GM12874 (cell line): ENCODE results near the gene INTS13.

Experiments used
- CTCF ChIP-seq: IDR thresholded peaks from 2 replicates; pipeline ENCODE4 v1.5.1; 2011; ENCODE audit warnings: low read depth, mild to moderate bottlenecking, control low read depth, low read length, moderate library complexity; ENCODE audit not compliant: insufficient read depth

The INTS13 gene

DNA sequence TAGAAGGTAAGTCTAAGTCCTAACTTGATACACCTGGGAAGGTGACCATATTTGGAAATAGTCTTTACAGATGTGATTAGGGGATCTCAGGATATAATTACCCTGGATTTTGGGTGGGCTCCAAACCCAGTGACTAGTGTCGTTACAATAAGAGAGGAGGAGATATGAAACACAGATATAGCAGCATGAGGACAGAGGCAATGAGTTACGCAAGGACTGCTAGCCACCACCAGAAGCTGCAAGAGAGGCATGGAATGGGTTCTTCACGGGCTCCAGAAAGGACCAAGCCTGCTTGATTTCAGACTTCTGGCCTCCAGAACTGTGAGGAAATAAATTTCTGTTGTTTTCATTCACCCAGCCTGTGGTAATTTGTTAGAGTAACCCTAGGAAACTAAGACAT is 29.1 kb upstream of the INTS13 start:
- TF ChIP-seq CTCF, result no peak

- no peak for TF ChIP-seq CTCF
Measured at GRCh38 chr12:26963413-26963812, 25.6 kb upstream of the INTS13 start.

GRCh38 chr12:26961803-26962202 is 24.0 kb upstream of the INTS13 start:
- no peak for TF ChIP-seq CTCF

GRCh38 chr12:26954027-26954426 is 16.2 kb upstream of the INTS13 start:
- no peak for TF ChIP-seq CTCF

DNA sequence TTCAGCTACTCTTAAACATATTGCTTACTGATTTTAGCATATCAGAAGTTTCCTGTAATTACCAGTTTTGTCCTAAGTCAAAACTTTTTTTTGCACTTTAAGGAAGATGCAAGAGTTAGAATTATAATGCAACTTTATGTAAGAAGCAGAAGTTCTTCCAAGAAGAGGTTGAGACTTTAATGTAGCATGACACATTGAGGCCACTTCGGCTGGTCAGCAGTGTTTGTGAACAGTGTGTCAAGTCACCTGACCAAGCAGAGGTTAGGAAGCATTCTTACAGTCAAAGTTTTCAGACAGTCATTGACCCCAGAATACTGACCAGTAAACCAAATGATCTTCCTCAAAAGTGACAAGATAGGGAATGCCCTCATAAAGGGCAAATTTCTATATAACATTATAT is 15.7 kb upstream of the INTS13 start:
- no peak for TF ChIP-seq CTCF

DNA sequence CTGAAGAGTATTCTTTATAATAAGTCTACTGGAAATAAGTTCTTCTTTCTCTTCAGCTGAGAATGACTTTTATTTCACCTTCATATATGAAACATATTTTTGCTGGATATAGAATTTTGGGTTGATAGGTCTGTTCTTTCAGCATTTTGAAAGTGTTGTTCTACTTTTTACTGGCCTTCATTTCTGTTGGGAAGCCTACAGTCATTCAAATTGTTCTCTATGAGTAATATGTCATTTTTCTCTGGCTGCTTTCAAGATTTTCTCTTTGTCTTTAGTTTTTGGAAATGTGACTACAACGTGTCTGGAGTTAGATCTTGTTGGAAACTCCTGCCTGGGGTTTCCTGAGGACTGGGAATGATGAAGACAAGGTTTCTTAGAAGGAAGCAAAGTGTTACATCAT is 10.5 kb upstream of the INTS13 start:
- no peak for TF ChIP-seq CTCF

- no peak for TF ChIP-seq CTCF
Measured at GRCh38 chr12:26941215-26941594, 3.4 kb upstream of the INTS13 start.
